GM12872 (cell line): Measurements from ENCODE around the gene KNDC1.

Source experiments
- TF ChIP-seq, protein P1 (sequence below): IDR thresholded peaks from 3 replicates; pipeline ENCODE4 v1.5.1; 2011; ENCODE audit warnings: low read depth, mild to moderate bottlenecking, low read length, moderate library complexity; ENCODE audit not compliant: insufficient read depth

KNDC1 gene

DNA sequence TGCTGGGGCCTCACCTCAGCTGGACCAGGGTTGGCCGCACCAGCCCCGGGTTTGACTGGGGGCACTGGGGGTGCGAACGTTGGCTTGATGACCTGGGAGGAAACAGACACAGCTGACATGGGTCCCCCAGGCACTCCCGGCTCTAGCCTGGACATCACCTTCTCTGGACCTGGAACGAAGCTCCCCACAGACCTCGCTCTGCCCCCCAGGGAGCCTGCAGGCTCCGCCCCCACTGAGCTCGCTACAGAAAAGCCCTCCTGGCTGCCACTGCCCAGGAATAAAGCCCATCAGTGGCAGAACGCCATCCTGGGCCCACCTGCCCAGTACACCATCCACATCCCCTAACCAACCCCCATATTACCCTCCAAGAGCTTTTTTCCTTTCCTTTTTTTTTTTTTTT, 103.7 kb downstream of the KNDC1 start:
- TF ChIP-seq, protein P1, sequence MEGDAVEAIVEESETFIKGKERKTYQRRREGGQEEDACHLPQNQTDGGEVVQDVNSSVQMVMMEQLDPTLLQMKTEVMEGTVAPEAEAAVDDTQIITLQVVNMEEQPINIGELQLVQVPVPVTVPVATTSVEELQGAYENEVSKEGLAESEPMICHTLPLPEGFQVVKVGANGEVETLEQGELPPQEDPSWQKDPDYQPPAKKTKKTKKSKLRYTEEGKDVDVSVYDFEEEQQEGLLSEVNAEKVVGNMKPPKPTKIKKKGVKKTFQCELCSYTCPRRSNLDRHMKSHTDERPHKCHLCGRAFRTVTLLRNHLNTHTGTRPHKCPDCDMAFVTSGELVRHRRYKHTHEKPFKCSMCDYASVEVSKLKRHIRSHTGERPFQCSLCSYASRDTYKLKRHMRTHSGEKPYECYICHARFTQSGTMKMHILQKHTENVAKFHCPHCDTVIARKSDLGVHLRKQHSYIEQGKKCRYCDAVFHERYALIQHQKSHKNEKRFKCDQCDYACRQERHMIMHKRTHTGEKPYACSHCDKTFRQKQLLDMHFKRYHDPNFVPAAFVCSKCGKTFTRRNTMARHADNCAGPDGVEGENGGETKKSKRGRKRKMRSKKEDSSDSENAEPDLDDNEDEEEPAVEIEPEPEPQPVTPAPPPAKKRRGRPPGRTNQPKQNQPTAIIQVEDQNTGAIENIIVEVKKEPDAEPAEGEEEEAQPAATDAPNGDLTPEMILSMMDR, result no peak

DNA sequence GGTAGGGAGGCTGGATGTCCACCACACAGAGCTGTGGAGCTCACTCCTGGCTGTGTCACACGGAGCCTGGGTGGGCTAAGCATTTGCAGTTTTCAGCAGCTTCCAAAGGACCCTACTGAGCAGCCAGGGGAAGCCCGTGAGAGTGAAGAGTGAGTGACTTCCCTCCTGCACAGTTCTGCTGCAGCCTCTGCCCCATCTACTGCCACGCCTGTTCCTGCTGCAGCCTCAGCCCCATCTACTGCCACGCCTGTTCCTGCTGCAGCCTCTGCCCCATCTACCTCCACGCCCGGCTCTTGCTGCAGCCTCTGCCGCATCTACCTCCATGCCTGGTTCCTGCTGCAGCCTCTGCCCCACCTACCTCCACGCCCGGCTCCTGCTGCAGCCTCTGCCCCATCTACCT, 104.4 kb downstream of the KNDC1 start:
- TF ChIP-seq, protein P1, result no peak

DNA sequence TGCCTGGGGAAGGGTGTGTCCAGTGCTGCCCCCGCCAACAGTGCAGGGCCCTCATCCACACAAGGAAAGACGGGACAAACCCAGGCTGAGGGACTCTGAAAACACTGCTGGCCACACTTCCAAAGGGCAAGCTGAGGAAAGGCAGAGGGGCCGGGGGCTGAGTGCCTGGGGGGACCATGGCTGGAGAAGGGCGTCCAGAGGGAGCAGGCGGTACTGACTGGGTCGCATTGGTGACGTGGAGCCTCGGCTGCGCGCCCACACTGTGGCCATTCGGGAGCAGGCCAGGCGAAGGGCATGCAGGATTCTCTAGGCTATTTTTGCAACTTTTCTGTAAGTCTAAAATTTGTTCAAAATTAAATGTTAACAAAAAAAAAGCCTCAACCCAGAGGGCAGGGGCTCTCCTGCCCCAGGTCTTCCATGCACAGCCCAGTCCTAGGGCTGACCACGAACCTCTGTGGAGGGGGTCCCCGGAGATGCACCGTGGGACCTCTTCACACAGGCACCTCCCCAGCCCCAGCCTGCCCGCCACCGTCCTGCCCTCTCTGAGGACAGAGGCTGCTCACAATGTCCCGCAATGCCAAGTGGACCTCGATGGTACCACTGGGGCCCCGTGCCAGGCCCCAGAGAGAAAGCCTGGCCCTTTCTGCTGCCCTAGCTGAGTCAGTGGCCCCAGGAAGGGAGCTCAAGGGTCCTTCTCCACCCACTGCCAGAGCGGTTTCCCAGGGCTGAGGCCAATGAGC, 106.2 kb downstream of the KNDC1 start:
- TF ChIP-seq, protein P1, result no peak

DNA sequence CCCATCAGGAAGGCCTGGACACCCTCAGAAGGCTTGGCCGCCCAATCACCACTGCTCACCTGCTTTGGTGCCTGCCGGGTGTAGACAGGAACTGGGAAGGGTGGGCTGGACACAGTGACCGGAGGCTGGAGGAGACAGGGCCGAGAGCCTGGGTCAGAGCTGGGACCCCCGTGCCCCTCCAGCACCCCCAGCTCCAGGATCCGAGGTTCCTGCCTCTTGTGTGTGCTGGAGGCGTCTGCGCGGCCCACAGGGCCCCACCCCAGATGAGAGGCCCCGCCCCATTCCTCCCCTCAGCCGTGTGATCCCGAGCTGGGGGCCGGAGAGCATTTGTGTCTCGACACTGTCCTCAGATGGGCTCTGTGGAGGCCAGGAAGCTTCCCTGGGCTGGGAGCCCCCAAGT, 107.3 kb downstream of the KNDC1 start:
- TF ChIP-seq, protein P1, result no peak

DNA sequence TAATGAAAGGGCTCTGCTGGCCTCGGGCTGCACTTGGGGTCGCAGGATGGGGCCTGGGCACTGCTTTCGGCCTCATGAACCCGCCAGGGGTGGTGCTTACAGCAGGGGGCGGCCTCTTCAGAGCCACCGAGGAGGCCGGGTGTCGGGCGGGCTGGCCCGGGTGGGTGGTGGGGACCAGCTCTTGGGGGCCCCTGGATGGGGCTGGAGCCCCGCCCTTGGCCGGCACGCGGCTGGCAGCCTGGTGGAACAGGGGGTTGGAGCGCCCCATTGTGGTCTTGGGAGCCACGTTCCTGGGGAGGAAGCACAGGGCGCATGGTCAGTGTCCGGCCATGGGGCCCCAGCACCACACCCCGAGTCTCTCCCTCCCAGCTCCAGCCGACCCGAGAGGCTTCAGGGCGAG, 107.8 kb downstream of the KNDC1 start:
- TF ChIP-seq, protein P1, result no peak

DNA sequence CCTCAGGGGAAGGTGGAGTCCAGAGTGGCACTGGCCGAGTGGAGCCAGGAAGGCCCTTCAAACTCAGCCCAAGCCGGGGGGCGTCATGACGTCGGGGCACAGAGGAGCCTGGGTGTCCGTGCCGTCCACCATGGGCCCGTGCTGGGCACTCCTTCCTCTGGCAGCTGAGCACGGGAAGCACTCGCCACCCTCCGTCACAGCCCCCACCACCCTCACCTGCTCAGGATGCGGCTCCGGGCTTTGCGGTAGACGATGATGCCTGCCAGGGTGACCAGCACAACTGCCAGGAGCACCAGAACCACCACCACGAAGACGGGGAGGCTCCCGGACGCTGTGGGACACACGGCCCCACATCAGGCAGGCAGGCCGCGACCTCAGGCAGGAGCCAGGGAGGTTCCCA, 108.5 kb downstream of the KNDC1 start:
- TF ChIP-seq, protein P1, result no peak

DNA sequence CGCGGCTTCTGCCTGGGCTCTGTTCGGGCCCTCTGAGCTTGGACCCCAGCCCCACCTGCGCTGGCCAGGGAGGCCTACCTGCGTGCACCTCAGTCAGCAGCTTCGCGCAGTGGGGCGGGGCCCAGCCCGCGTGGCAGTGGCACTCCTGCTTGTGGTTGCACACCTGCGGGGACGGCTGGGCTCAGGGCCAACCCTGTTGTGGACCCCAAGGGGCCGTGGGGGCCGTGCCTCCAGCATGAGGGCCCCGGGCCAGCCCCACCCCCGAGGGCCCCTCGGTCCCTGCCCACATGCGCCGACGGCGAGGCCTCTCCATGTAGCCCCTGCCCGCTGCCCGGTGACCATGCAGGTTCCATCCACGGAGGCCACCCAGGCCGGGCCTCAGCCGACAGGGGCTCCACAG, 109.3 kb downstream of the KNDC1 start:
- TF ChIP-seq, protein P1, result no peak
